Colonic mucosa (tissue), 4 donors: ENCODE data around the gene MGST2. TPM values are rescaled to one million over a fixed set of nuclear protein-coding genes. Genes with fewer than 3 reads are reported as not detected.

Source experiments
- DNase-seq: peaks from one replicate; pipeline ENCODE4 v3.0.0-alpha.2; 2020
- H3K27ac ChIP-seq: fragments of 200-600 bp; one replicate; pipeline ENCODE4 v1.8.0; 2021
- H3K27me3 ChIP-seq: fragments of 200-600 bp; one replicate; pipeline ENCODE4 v1.8.0; 2021
- H3K36me3 ChIP-seq: fragments of 200-600 bp; one replicate; pipeline ENCODE4 v1.8.0; 2021
- H3K4me1 ChIP-seq: fragments of 200-600 bp; one replicate; pipeline ENCODE4 v1.8.0; 2021; ENCODE audit warnings: mild to moderate bottlenecking
- H3K4me3 ChIP-seq: fragments of 200-600 bp; one replicate; pipeline ENCODE4 v1.8.0; 2021
- H3K9ac ChIP-seq, 2 donors: one replicate each; pipeline ENCODE4 v1.7.0; 2013; ENCODE audit warnings: control low read depth in 2 of 2, low read depth in 2 of 2, low read length in 2 of 2
- H3K9me3 ChIP-seq: fragments of 200-600 bp; one replicate; pipeline ENCODE4 v1.8.0; 2021
- intact Hi-C: fragments of 100-400 bp; cut with DNase I; formaldehyde crosslinking; loops from one replicate; pipeline ENCODE4 v1.14.1; 2022
- total RNA-seq, 2 donors: library from RNA; stranded (reverse); fragmentation: NEBNext Ultra II Directional in 1 of 2; extraction: Animal tissue kit (Norgen Biotek cat#: 25700) in 1 of 2; gene quantifications; one replicate each; pipeline ENCODE4 v1.2.1, GENCODE V29; 2021
- TF ChIP-seq, protein P1 (sequence below): fragments of 200-600 bp; IDR thresholded peaks from one replicate; pipeline ENCODE4 v1.8.0; 2022; ENCODE audit warnings: antibody characterized with exemption, mild to moderate bottlenecking
- donor health status: healthy.
- donor health status: DM: no; HTN: no; CAD: no.
- donor health status: DM: no; HTN: no; CAD: no.

The MGST2 gene
- total RNA-seq, 2 donors from 2014 or later: 105 to 157 TPM

- Histone ChIP-seq H3K27ac (no peak overlapping the region), H3K4me1 (no peaks in the 10 kb centered on the region), H3K9ac (no peak overlapping the region), H3K27me3 (no peaks in the 10 kb centered on the region), H3K4me3 (no peak overlapping the region), H3K36me3 (no peaks in the 10 kb centered on the region), H3K9me3 (no peaks in the 10 kb centered on the region)
- intact Hi-C loops: no loop called here
- no peak for DNase-seq
- TF ChIP-seq, protein P1, sequence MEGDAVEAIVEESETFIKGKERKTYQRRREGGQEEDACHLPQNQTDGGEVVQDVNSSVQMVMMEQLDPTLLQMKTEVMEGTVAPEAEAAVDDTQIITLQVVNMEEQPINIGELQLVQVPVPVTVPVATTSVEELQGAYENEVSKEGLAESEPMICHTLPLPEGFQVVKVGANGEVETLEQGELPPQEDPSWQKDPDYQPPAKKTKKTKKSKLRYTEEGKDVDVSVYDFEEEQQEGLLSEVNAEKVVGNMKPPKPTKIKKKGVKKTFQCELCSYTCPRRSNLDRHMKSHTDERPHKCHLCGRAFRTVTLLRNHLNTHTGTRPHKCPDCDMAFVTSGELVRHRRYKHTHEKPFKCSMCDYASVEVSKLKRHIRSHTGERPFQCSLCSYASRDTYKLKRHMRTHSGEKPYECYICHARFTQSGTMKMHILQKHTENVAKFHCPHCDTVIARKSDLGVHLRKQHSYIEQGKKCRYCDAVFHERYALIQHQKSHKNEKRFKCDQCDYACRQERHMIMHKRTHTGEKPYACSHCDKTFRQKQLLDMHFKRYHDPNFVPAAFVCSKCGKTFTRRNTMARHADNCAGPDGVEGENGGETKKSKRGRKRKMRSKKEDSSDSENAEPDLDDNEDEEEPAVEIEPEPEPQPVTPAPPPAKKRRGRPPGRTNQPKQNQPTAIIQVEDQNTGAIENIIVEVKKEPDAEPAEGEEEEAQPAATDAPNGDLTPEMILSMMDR: no peak
Observed at GRCh38 chr4:139647184-139647583, 18.4 kb upstream of the MGST2 start.

DNA sequence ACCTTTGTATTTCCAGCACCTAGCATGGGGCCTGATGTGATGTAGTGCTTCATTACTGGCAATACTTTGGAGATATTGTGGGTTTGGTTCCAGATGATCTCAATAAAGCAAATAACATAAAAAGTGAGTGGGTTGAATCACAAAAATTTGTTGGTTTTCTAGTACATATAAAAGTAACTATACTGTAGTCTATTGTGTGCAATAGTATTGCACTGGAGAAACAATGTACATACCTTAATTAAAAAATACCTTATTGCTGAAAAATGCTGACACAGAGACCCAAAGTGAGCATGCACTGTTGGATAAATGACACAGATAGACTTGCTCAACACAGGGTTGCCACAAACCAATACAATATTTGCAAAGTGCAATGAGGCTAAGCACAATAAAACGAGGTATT is 17.7 kb upstream of the MGST2 start:
- Histone ChIP-seq H3K4me3 (no peak overlapping the region), H3K27ac (no peak overlapping the region), H3K9me3 (no peaks in the 10 kb centered on the region), H3K36me3 (no peaks in the 10 kb centered on the region), H3K4me1 (no peaks in the 10 kb centered on the region), H3K27me3 (no peaks in the 10 kb centered on the region), H3K9ac (no peak overlapping the region)
- intact Hi-C loops: no loop called here
- no peak for DNase-seq
- TF ChIP-seq, protein P1: no peak

DNA sequence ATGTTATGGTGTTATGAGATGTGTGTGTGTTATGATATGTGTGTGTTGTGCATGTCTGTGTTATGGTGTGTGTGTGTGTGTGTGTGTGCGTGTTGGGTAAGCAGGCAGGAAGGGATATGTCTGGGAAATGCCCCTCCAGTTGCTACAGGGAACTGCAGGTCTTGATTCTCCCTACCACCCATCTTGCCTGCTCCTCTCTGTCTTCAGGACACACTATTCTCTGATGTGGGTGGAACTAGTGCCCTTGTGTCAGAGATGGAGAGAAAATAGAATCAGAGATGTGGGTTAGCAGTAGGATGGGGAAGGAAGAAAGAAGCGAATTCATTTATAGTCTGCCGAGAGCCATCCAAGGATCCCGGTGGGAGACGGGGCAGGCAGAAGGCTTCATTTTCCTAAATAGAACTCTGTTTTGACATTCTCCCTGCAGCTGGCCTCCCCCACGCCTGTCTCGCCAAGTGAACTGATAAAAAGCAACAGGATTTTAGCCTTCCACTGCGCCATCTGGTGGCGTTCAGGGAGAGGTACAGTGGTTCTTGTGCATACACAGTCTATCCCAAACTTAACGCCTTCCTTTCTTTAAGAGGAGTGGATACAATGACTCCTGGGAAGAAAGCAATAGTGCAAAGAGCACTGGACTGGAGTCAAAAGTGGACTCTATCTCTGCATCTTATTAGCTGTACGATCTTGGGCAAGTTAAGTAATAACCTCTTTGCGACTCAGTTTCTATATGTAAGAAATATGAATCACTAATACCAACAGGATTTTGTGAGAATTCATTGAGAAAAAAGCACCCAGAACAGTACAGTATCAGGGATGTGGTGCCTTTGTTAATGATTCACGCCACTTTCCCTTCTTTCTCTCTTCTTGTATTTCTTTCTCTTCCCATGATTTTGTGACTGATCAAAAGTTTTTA is 14.1 kb upstream of the MGST2 start:
- intact Hi-C loops: loop anchor here (1.0 to 10.0 kb wide), 3 partner anchors 48 to 673 kb away; no protein-coding TSS in a partner anchor
- Histone ChIP-seq H3K4me1 (no peaks in the 10 kb centered on the region), H3K4me3 (no peak overlapping the region), H3K9me3 (no peaks in the 10 kb centered on the region), H3K36me3 (no peaks in the 10 kb centered on the region), H3K27ac (no peak overlapping the region), H3K27me3 (no peaks in the 10 kb centered on the region), H3K9ac (no peak overlapping the region)
- TF ChIP-seq, protein P1: peak; percentile 91
- peak; percentile 73 for DNase-seq

DNA sequence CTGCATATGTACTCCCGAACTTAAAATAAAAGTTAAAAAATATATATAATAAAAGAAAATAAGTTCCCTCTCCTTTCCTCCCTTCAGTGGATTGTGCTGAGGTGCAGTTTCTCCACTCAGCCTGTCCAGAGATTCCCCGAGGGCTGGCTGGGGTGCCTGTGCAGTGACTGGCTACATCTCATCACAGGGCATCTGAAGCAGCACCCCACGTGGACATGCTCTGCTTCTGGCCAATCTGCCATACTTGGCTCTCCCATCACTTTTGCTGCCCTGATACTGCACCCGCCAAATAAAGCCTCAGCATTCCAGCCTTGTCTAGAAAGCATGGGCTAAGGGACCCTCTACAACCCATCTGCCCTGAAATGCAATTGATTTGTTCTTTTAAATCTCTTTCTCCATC is 11.1 kb upstream of the MGST2 start:
- H3K9ac ChIP-seq: no peak overlapping the region
- TF ChIP-seq, protein P1: no peak
- H3K27ac ChIP-seq: no peak overlapping the region
- intact Hi-C loops: loop anchor here (10.0 kb wide), 2 partner anchors 600 to 670 kb away; no protein-coding TSS in a partner anchor
- no peaks in the 10 kb centered on the region for H3K9me3 ChIP-seq
- no peak for DNase-seq
- no peaks in the 10 kb centered on the region for H3K4me1 ChIP-seq
- no peaks in the 10 kb centered on the region for H3K36me3 ChIP-seq
- H3K27me3 ChIP-seq: no peaks in the 10 kb centered on the region
- no peak overlapping the region for H3K4me3 ChIP-seq

DNA sequence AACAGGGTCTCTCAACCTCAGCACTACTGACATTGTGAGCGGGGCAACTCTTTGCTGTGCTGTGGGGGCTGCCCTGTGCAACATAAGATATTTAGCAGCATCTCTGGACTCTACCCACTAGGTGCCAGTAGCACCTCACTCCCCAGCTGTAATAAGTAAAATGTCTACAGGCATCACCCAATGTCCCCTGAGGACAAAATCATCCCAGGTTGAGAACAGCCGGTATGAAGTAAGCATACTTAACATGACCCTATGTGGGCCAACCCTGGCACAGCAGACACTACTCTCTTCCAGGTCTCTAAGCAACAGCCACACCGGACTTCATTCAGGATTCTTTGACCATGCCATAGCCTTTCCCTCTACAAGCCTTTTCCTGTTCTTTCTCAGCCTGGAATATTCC is 10.5 kb upstream of the MGST2 start:
- intact Hi-C loops: loop anchor here (10.0 kb wide), 2 partner anchors 600 to 670 kb away; no protein-coding TSS in a partner anchor
- H3K4me3 ChIP-seq: no peak overlapping the region
- H3K9me3 ChIP-seq: no peaks in the 10 kb centered on the region
- TF ChIP-seq, protein P1: peak; percentile 14
- no peaks in the 10 kb centered on the region for H3K4me1 ChIP-seq
- H3K27me3 ChIP-seq: no peaks in the 10 kb centered on the region
- H3K9ac ChIP-seq: no peak overlapping the region
- no peaks in the 10 kb centered on the region for H3K36me3 ChIP-seq
- H3K27ac ChIP-seq: no peak overlapping the region
- no peak for DNase-seq
